GM23338 (cell line): ENCODE data around the gene LGALS14. TPM values are rescaled to one million over a fixed set of nuclear protein-coding genes. Genes with fewer than 3 reads are reported as not detected.
"Not testable (repeated sequence)": the region's sequence is repeated elsewhere in the genome, so short reads cannot be mapped to it uniquely, and the experiment has no call there.

ENCODE experiments used
- ATAC-seq: fragments of 200-7000 bp; cut with Tn5 transposase; 3 replicates; pipeline ENCODE4 v1.9.1; 2020
- DNase-seq: peaks from one replicate; pipeline ENCODE4 v3.0.0-alpha.2; 2015; ENCODE audit warnings: low spot score
- H2AFZ ChIP-seq: fragments of 200-600 bp; sonication (generic); 2 replicates; pipeline ENCODE4 v1.8.0; 2016; ENCODE audit warnings: antibody characterized with exemption, mild to moderate bottlenecking, moderate library complexity
- H3F3A ChIP-seq: fragments of 200-600 bp; sonication (generic); replicated peaks from 2 replicates; pipeline ENCODE4 v1.8.0; 2017; ENCODE audit warnings: antibody characterized with exemption, mixed run types, low read depth
- H3K27ac ChIP-seq: fragments of 200-600 bp; sonication (generic); 2 replicates; pipeline ENCODE4 v1.6.1; 2016; ENCODE audit warnings: low read depth
- H3K27me3 ChIP-seq: fragments of 200-600 bp; sonication (generic); 2 replicates; pipeline ENCODE4 v1.8.0; 2016; ENCODE audit warnings: mild to moderate bottlenecking, mixed run types, moderate library complexity; ENCODE audit not compliant: insufficient read depth
- H3K36me3 ChIP-seq: fragments of 200-600 bp; sonication (generic); 2 replicates; pipeline ENCODE4 v1.8.0; 2016; ENCODE audit warnings: mild to moderate bottlenecking; ENCODE audit not compliant: insufficient read depth
- H3K4me1 ChIP-seq: fragments of 200-600 bp; sonication (generic); 2 replicates; pipeline ENCODE4 v1.8.0; 2016; ENCODE audit warnings: mild to moderate bottlenecking, moderate library complexity; ENCODE audit not compliant: insufficient read depth
- H3K4me2 ChIP-seq: fragments of 200-600 bp; sonication (generic); 2 replicates; pipeline ENCODE4 v1.7.1; 2017; ENCODE audit warnings: mixed run types
- H3K4me3 ChIP-seq: fragments of 200-600 bp; sonication (generic); 2 replicates; pipeline ENCODE4 v1.6.1; 2016; ENCODE audit warnings: mixed run types
- H3K79me2 ChIP-seq: fragments of 200-600 bp; sonication (generic); replicated peaks from 2 replicates; pipeline ENCODE4 v1.8.0; 2017; ENCODE audit warnings: mild to moderate bottlenecking; ENCODE audit not compliant: insufficient read depth
- H3K9me2 ChIP-seq: fragments of 200-600 bp; sonication (generic); 2 replicates; pipeline ENCODE4 v1.8.0; 2017; ENCODE audit not compliant: insufficient read depth
- H4K20me1 ChIP-seq: fragments of 200-600 bp; sonication (generic); replicated peaks from 2 replicates; pipeline ENCODE4 v1.8.0; 2017; ENCODE audit warnings: mild to moderate bottlenecking; ENCODE audit not compliant: insufficient read depth
- H3K27ac Mint-ChIP-seq: 2 replicates; pipeline ENCODE4 v1.8.0; 2020; ENCODE audit warnings: inconsistent platforms, mild to moderate bottlenecking, moderate library complexity, mixed read lengths
- H3K27me3 Mint-ChIP-seq: 3 replicates; pipeline ENCODE4 v1.8.0; 2022; ENCODE audit warnings: low read depth, mild to moderate bottlenecking, moderate library complexity, mixed read lengths, inconsistent platforms; ENCODE audit not compliant: insufficient read depth, poor library complexity
- H3K36me3 Mint-ChIP-seq: 3 replicates; pipeline ENCODE4 v1.8.0; 2021; ENCODE audit warnings: low read depth, mild to moderate bottlenecking, inconsistent platforms, moderate library complexity, mixed read lengths
- H3K4me1 Mint-ChIP-seq: 3 replicates; pipeline ENCODE4 v1.8.0; 2020; ENCODE audit warnings: mild to moderate bottlenecking, inconsistent platforms, mixed read lengths
- H3K4me3 Mint-ChIP-seq: 3 replicates; pipeline ENCODE4 v1.8.0; 2021; ENCODE audit warnings: moderate library complexity, mild to moderate bottlenecking, inconsistent platforms, mixed read lengths
- H3K9me3 Mint-ChIP-seq: 3 replicates; pipeline ENCODE4 v1.8.0; 2020; ENCODE audit warnings: moderate library complexity, mild to moderate bottlenecking, inconsistent platforms, mixed read lengths
- CREB1 ChIP-seq: fragments of 250-450 bp; sonication (Bioruptor Pico); IDR thresholded peaks from 2 replicates; pipeline ENCODE4 v1.5.0; 2020; ENCODE audit warnings: low read depth, mild to moderate bottlenecking, moderate library complexity
- CTCF ChIP-seq, 2 experiments: fragments of 200-600 bp in 1 of 2; sonication (generic) in 1 of 2; conservative IDR thresholded peaks; 2 replicates each; pipeline versions ENCODE4 v1.5.1 to v1.6.1; 2016 to 2017; ENCODE audit warnings: antibody characterized with exemption in 2 of 2, low read depth in 2 of 2, mild to moderate bottlenecking in 2 of 2, moderate library complexity in 1 of 2
- EZH2 ChIP-seq: fragments of 200-600 bp; sonication (generic); IDR thresholded peaks from one replicate; pipeline ENCODE4 v1.8.0; 2017; ENCODE audit warnings: antibody characterized with exemption, mild to moderate bottlenecking, low read depth; ENCODE audit not compliant: unreplicated experiment
- EZH2phosphoT487 ChIP-seq: fragments of 200-600 bp; sonication (generic); IDR thresholded peaks from one replicate; pipeline ENCODE4 v1.8.1; 2018; ENCODE audit warnings: antibody characterized with exemption; ENCODE audit not compliant: unreplicated experiment
- JUNB ChIP-seq: IDR thresholded peaks from one replicate; pipeline ENCODE4 v1.6.1; 2016; ENCODE audit warnings: antibody characterized with exemption; ENCODE audit not compliant: unreplicated experiment
- NANOG ChIP-seq: IDR thresholded peaks from 2 replicates; pipeline ENCODE4 v1.6.1; 2016; ENCODE audit warnings: antibody characterized with exemption, borderline replicate concordance
- POLR2AphosphoS5 ChIP-seq: IDR thresholded peaks from 2 replicates; pipeline ENCODE4 v1.6.1; 2016; ENCODE audit warnings: antibody characterized with exemption, low read depth
- REST ChIP-seq: IDR thresholded peaks from one replicate; pipeline ENCODE4 v1.6.1; 2018; ENCODE audit warnings: antibody characterized with exemption; ENCODE audit not compliant: unreplicated experiment
- STAT1 ChIP-seq: IDR thresholded peaks from one replicate; pipeline ENCODE4 v1.6.1; 2016; ENCODE audit warnings: antibody characterized with exemption; ENCODE audit not compliant: unreplicated experiment
- ZNF114 ChIP-seq: fragments of 250-450 bp; sonication (Bioruptor Pico); IDR thresholded peaks from 2 replicates; pipeline ENCODE4 v1.5.0; 2020; ENCODE audit warnings: mild to moderate bottlenecking, moderate library complexity
- polyA plus RNA-seq: library from polyadenylated mRNA; unstranded; fragments of >200 nt; fragmentation: Nextera tagmentation; extraction: Ambion mirVana; gene quantifications from 2 replicates; pipeline ENCODE4 v1.2.1, GENCODE V29; 2016
- total RNA-seq: library from RNA; depleted of rRNA; stranded (reverse); fragments of >200 nt; shearing (Covaris generic); gene quantifications from 2 replicates; pipeline ENCODE4 v1.2.3, GENCODE V29; 2014
- TF ChIP-seq, protein P1 (sequence below): IDR thresholded peaks from 2 replicates; pipeline ENCODE4 v1.6.1; 2016; ENCODE audit warnings: antibody characterized with exemption

The LGALS14 gene
- total and polyA plus RNA-seq, 2 experiments from 2014 or later, result not detected

- Histone ChIP-seq H3F3A (no peaks in the 10 kb centered on the region), H3K4me1 (no peaks in the 10 kb centered on the region), H4K20me1 (no peaks in the 10 kb centered on the region), H3K27me3 (no peaks in the 10 kb centered on the region; the same call in 1 of the 2 replicates), H3K79me2 (no peaks in the 10 kb centered on the region), H2AFZ (no peak overlapping the region), H3K9me2 (no peaks in the 10 kb centered on the region), H3K4me3 (no peak overlapping the region), H3K36me3 (no peaks in the 10 kb centered on the region), H3K4me2 (no peak overlapping the region), H3K27ac (no peak overlapping the region)
- ATAC-seq (no peak), DNase-seq (no peak)
- no peaks in the 10 kb centered on the region for H3K4me1 Mint-ChIP-seq
- no peak for TF ChIP-seq JUNB
- no peak for TF ChIP-seq STAT1
- TF ChIP-seq ZNF114, result no peak
- H3K36me3 Mint-ChIP-seq, result no peaks in the 10 kb centered on the region
- H3K27me3 Mint-ChIP-seq, result peaks cover 4% of the 10 kb centered on the region
- no peak overlapping the region for H3K27ac Mint-ChIP-seq
- no peak overlapping the region for H3K4me3 Mint-ChIP-seq
- H3K9me3 Mint-ChIP-seq, result peaks cover 10% of the 10 kb centered on the region; the same call in 1 of the 3 replicates
Measured at GRCh38 chr19:39710333-39710890, 6.1 kb downstream of the LGALS14 start.

DNA sequence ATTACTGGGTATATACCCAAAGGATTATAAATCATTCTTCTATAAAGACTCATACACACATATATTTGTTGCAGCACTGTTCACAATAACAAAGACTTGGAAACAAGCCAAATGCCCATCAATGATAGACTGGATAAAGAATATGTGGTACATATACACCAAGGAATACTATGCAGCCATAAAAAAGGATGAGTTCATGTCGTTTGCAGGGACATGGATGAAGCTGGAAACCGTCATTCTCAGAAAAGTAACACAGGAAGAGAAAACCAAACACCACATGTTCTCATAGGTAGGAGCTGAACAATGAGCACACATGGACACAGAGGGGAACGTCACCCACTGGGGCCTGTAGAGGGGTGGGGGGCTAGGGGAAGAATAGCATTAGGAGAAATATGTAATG, 15.9 kb downstream of the LGALS14 start:
- H3K4me3 ChIP-seq, H3K4me1 Mint-ChIP-seq, H3K9me2 ChIP-seq, H3K27ac Mint-ChIP-seq, H3K4me3 Mint-ChIP-seq, H3K4me2 ChIP-seq, H3K4me1 ChIP-seq, ATAC-seq, H3K36me3 ChIP-seq, H3F3A ChIP-seq, H4K20me1 ChIP-seq, H3K27ac ChIP-seq, H3K27me3 Mint-ChIP-seq, H3K79me2 ChIP-seq, DNase-seq, H3K36me3 Mint-ChIP-seq, H3K27me3 ChIP-seq, H2AFZ ChIP-seq: not testable (repeated sequence)
- H3K9me3 Mint-ChIP-seq, result peaks cover 17% of the 10 kb centered on the region

GRCh38 chr19:39725995-39726394, 21.7 kb downstream of the LGALS14 start:
- Histone ChIP-seq H3F3A (no peaks in the 10 kb centered on the region), H2AFZ (no peak overlapping the region), H3K4me1 (no peaks in the 10 kb centered on the region), H3K4me3 (no peak overlapping the region), H3K9me2 (no peaks in the 10 kb centered on the region), H3K79me2 (no peaks in the 10 kb centered on the region), H3K27ac (no peak overlapping the region), H3K36me3 (no peaks in the 10 kb centered on the region), H3K4me2 (no peak overlapping the region), H4K20me1 (no peaks in the 10 kb centered on the region), H3K27me3 (no peaks in the 10 kb centered on the region)
- H3K36me3 Mint-ChIP-seq, result no peaks in the 10 kb centered on the region
- no peak overlapping the region for H3K27ac Mint-ChIP-seq
- H3K4me3 Mint-ChIP-seq, result no peak overlapping the region
- H3K9me3 Mint-ChIP-seq, result no peaks in the 10 kb centered on the region
- H3K4me1 Mint-ChIP-seq, result no peaks in the 10 kb centered on the region
- DNase-seq (no peak), ATAC-seq (no peak)
- peaks cover 3% of the 10 kb centered on the region for H3K27me3 Mint-ChIP-seq
- no peak for TF ChIP-seq NANOG
- no peak for TF ChIP-seq STAT1
- no peak for TF ChIP-seq JUNB
- TF ChIP-seq CTCF (conservative IDR thresholded peaks at IDR 0.05; ENCODE audit: low read depth in 2 of 2), result no peak
- TF ChIP-seq ZNF114, result no peak
- TF ChIP-seq POLR2AphosphoS5, result no peak
- TF ChIP-seq REST, result no peak
- TF ChIP-seq CREB1 (CRISPR knock-in tag), result no peak
- TF ChIP-seq, protein P1, sequence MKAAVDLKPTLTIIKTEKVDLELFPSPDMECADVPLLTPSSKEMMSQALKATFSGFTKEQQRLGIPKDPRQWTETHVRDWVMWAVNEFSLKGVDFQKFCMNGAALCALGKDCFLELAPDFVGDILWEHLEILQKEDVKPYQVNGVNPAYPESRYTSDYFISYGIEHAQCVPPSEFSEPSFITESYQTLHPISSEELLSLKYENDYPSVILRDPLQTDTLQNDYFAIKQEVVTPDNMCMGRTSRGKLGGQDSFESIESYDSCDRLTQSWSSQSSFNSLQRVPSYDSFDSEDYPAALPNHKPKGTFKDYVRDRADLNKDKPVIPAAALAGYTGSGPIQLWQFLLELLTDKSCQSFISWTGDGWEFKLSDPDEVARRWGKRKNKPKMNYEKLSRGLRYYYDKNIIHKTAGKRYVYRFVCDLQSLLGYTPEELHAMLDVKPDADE, result no peak
- no peak for TF ChIP-seq EZH2
- TF ChIP-seq EZH2phosphoT487, result no peak
